ENCODE measurements around the gene SRSF8.
"Not testable (repeated sequence)": the region's sequence is repeated elsewhere in the genome, so short reads cannot be mapped to it uniquely, and the experiment has no call there.

The SRSF8 gene

GRCh38 chr11:95098826-95099225 lies 32.1 kb downstream of the SRSF8 start:
- DNase-seq = no peak

DNA sequence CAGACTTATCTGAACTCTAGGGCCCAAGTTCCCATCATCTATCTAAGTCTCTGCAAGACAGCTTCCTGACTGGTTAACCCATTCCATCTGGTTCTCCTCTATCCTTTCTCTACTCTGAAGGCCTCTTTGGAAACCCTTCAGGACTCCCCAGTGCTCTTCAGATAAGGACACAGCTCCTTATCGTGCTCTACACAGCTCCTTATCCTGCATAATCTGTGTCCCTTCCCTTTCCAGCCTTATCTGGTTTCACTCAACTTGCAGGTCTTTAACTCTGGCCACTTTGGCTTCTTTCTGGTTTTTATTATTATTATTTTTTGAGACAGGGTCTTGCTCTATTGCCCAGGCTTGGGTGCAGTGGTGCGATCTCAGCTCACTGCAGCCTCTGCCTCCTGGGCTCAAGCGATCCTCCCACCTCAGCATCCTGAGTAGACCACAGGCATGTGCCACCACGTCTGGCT lies 33.5 kb downstream of the SRSF8 start:
- no peak for DNase-seq

- no peak for DNase-seq
Observed at GRCh38 chr11:95100856-95101507, 34.3 kb downstream of the SRSF8 start.

- no peak for DNase-seq
Observed at GRCh38 chr11:95101935-95102334, 35.2 kb downstream of the SRSF8 start.

- DNase-seq = no peak
Observed at GRCh38 chr11:95102733-95103132, 36.0 kb downstream of the SRSF8 start.

DNA sequence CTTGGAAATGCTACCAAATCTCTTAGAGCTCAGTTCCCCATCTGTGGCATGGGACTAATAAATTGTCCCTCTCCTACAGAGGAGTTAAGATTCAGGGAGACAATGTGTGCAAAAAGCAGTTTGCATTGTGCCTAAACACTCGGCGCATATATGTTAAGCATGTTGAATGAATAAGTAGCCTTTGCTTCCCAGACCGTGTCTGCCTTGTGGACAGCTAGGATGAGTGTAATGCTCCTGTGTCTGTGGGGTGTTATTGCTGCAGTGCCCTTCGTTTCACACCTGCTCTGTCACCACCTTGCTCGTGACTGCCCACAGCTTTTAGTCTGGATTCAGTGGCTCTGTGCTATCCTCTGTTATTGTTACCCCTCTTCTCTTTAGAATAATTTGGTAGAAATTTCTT lies 37.0 kb downstream of the SRSF8 start:
- no peak for DNase-seq

- no peak for DNase-seq
Observed at GRCh38 chr11:95104121-95104830, 37.6 kb downstream of the SRSF8 start.

GRCh38 chr11:95104856-95105255 lies 38.1 kb downstream of the SRSF8 start:
- DNase-seq = no peak

DNA sequence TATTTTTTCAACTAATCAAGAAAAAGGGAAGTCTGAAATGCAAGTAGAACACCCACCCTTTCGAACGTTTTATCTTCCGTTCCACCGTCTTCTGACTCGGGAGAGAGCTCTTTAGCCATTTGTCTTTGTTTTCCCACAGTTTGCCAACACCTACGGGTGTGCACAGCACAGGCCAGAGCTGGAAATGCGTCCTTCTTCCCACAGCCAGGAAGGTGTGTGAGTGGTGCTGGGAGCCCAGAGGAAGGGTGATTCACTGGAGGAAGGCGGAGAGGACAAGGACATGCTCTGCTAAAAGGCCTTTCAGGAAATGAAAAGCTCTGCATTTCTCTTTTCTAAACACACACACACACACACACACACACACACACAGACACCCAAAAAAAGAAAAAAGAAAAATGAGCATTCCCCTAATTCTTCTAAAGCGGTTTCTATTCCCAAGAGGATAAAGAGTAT lies 41.5 kb downstream of the SRSF8 start:
- peak; percentile 35 for DNase-seq

DNA sequence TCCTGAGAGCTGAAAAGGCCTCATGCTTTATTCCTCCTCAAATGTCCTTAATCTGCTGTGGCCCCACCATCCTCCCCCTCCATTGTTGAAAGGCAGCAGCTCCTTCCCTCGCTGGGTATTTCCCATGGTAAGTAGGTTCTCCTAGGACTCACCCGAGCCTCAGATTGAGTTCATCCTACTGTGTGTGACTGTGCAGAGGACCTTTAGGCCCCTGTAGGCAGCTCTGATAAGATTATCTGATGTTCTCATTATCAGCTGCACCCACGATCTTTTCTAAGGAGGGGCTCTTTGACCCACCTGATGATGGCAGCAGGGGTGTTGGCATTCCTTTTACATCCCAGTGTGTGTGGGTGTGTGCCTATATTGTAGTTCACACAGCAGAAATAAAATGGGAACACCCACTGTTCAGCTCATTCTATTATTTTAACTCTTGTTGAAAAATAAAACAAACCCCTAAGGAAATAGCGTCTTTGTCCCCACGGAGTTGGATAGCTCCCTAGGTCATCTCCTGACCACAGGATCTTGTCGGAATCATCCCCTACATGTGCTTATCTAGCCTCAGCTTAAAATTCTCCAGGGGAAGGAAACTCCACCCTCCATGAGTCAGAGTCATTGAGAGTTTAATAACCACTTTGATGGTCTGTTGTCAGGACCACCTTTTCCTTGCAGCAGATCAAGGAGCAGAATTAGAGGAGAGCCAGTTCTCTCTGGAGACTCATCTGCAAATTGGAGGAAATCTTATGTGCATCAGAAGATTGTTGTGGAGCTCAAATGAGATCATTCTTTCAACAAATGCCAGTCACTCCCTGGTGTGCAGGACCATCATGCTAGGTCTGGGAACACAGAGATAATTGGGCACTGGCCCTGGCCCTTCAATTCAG lies 42.2 kb downstream of the SRSF8 start:
- DNase-seq = no peak

DNA sequence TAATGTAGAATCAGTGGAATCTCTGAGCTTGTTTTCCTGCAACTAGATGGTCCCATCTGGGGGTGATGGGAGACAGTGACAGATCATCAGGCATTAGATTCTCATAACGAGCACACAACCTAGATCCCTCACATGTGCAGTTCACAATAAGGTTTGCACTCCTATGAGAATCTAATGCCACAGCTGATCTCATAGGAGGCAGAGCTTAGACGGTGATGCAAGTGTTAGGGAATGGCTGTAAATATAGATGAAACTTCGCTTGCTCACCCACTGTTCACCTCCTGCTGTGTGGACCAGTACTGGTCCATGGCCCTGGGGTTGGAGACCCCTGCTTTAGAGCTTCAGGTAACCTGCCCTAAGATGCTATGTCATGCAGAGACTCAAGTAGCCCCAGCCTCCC lies 44.8 kb downstream of the SRSF8 start:
- DNase-seq = not testable (repeated sequence)

DNA sequence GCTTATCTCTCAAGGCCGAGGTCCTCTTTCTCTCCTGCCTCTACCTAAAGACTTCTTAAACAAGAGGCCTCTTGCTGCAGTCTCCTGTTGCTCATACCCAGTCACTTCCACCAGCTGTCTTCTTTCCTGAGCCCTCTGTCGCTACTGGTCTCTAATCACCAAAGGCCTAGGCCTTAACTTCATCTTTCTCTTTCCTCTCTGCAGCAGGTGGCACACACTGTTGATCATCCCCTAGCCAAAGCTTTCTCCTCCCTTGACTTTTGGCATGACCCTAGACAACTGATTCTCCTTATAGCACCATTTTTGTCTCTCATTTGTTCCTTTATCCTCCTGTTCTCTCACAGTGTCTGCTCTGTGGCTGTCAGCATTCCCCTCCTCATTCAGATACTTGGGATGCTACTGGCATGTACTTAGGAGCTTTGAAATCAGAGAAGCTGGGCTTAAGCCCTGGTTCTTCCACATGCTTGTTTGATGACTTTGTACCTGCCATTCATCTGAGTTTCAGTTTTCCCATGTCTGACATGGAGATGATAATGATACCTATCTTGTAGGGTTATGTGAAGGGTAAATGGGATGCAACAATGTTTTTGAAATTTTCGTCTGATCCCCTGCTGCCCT lies 45.3 kb downstream of the SRSF8 start:
- no peak for DNase-seq

DNA sequence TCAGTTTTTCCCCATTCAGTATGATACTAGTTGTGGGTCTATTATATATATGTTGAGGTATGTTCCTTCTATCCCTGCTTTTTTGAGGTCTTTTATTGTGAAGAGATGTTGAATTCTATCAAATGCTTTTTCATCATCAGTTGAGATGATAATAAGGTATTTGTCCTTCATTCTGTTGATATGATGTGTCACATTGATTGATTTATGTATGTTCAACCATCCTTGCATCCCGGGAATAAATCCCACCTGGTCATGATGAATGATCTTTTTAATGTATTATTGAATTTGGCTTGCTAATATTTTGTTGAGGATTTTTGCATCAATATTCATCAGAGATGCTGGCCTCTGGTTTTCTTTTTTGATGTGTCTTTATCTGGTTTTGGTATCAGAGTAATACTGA lies 48.9 kb downstream of the SRSF8 start:
- DNase-seq = no peak

- no peak for DNase-seq
Observed at GRCh38 chr11:95119361-95120060, 52.8 kb downstream of the SRSF8 start.
